ENCODE measurements around the gene IRF7.

IRF7 gene

DNA sequence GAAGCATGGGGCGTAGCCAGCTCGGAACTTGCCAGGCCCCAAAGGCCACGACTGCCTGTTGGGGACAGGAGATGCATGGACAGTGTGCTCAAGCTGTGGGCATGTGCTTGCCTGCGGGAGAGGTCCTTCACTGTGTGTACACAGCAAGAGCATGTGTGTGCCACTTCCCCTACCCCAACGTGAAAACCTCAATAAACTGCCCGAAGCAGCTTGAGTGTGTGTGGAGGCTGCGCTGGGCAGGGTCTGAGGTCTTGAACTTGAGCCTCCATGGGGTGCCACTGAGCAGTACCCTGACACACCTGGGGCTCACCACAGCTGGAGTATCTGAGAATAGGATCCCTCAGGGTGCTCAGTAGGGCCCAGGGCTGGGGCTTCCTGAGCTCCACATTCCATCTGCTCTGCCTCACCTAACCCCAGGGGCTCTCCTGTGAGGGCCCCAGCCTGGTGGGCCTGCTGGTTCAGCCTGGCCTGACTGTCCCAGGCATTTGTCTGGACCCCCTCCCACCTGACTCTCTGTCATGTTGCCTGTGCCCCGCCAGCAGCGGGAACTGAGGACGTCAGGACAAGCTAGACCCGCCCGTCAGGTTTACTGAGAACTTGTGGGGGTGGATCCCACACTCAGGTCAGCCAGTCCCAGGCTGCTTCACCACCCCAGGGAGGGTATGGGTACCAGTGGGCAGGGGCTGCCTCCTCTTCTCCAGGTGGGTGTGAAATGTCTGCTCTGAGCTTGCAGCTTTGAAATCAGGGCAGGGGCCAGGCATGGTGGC lies 51.8 kb downstream of the IRF7 start:
- DNase-seq (ENCODE audit: low spot score), result no peak

DNA sequence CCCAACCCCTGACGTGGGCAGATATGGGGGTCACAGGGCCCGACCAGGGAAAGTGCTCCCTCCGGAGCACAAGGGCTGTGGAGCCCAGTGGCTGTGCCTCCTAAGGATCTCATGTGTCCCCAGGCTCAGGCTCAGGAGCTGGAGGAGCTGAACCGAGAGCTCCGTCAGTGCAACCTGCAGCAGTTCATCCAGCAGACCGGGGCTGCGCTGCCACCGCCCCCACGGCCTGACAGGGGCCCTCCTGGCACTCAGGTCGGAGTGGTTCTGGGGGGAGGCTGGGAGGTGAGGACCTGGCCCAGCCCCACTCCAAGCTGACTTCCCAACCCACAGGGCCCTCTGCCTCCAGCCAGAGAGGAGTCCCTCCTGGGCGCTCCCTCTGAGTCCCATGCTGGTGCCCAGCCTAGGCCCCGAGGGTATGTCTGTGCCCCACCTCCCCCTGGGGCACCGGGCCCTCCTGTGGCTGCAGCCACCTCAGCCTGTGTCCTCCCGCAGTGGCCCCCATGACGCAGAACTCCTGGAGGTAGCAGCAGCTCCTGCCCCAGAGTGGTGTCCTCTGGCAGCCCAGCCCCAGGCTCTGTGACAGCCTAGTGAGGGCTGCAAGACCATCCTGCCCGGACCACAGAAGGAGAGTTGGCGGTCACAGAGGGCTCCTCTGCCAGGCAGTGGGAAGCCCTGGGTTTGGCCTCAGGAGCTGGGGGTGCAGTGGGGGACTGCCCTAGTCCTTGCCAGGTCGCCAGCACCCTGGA lies 52.5 kb downstream of the IRF7 start:
- DNase-seq (ENCODE audit: low spot score), result no peak

Data from hepatic stellate cell (primary cell).